Measurements from ENCODE around the gene RBM17.
"Not testable (repeated sequence)": the region's sequence is repeated elsewhere in the genome, so short reads cannot be mapped to it uniquely, and the experiment has no call there.

Gene RBM17

DNA sequence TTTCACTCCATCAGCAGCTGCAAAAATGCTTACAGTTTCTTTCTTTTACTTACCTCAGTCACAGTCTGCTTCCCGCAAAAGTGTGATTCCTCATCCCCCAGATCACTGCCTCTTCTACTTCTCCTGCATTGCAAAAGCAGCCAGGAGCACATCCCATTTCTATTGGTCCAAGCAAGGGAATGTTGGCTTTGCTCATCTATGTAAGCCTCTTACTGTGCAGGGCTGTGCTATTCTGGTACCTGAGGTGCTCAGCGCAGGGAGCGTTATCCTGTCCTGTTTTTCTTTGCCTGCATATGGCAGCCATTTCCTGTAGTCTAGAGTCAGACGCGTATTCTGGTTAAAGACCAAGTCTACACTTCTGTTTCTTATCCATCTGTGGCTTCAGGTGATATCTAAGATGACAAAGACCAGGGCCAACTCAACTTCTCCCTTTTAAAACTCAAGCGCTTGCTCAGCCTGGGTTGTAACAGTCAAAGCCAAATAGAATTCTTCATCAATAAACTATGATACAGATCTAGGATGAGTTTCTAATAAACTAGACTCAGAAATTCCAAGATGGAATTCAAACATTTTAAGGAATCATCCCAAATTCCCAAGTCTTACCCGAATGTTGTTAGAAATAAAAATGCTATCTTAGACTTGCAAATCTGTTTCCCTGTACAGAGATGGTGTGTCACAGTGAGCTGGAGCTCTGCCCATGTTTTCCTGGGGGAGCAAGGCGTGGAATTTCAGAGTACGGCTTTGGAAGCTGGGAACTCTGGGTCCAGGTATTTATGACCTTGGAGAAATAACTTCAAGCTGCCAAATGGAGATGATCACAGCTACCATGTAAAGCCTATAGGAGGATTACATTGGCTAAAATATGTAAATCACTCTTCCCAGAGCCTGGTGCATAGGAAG is 6.1 kb upstream of the RBM17 start:
- no peak for DNase-seq

- DNase-seq = no peak
These were observed 5.0 kb upstream of the RBM17 start for GRCh38 chr10:6083523-6084475.

DNA sequence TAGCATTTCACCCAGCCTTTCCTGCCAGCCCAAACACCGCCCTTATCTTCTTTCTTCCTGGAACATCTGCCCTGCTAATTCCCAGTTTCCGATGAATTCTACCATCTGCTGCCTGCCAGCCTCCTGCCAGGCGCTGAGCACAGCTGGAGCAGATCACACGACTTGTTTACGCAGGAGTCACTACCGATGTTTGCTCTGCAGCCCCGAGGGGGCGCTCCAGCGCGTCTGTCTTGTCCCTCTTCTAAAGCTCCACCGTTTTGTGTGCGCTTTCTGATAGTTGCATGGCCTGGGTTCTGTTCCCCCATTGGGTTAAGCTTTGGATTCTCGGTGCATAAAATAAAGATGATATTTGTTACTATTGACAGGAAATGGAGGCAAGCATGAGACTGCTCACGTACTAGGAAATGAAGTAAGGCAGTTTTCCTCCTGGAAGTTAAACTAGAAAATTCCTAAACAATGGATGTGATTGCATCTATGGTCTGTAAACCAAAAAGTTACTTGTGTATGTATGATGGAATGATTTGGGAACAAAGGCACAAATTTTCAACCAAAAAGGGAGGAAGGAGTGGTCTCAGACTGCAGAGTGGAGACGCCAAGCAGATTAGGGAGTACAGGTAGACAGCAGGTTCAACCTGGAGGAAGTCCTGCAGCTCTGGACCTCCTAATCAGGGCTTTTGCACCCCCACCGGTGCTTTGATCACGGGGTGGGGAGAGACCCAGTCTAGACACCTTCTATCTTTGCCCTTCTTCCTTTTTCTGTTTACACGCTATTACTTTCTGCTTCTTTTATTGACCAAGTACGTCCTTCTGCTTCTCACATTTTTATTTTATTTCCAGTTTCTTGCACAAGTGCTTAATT is 2.2 kb upstream of the RBM17 start:
- DNase-seq = peak; percentile 39

- no peak for DNase-seq
These were observed 743 bp downstream of the RBM17 start for GRCh38 chr10:6089334-6090219.

DNA sequence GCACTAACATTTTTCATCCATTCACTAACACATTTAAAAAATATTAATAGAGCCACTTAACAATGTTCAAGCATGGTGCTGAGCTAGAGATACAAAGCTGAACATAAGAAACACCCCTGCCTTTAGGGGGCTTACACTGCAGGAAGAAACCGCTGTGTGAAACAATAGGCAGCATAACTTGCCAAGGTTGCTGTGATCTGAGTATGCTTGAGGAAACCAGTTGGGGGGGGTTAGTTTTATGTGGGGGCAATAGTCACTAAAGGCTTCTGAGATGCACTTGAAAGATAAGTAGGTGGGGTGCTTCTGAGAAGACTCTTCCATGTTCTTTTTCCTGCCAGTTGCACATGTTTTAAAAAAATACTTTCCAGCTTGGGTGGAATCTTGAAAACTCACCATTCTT is 2.8 kb downstream of the RBM17 start:
- DNase-seq = no peak

- DNase-seq = no peak
These were observed 3.9 kb downstream of the RBM17 start for GRCh38 chr10:6092731-6093130.

GRCh38 chr10:6095810-6096570 is 7.2 kb downstream of the RBM17 start:
- DNase-seq = no peak

DNA sequence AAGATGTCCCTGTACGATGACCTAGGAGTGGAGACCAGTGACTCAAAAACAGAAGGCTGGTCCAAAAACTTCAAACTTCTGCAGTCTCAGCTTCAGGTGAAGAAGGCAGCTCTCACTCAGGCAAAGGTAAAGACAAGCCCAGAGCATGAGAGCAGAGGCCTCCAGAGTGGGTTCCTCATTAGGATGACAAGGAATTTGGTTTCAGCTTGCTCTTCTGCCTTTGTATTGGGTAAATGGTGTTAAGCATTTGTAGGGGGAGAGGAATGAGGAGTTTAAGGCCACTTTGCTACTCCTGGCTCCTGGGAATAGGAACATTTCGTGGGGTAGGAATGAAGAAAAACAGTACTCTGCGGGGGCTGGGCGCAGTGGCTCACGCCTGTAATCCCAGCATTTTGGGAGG is 8.2 kb downstream of the RBM17 start:
- no peak for DNase-seq

GRCh38 chr10:6098156-6098555 is 9.3 kb downstream of the RBM17 start:
- no peak for DNase-seq

- DNase-seq = no peak
These were observed 11.5 kb downstream of the RBM17 start for GRCh38 chr10:6100370-6100769.

DNA sequence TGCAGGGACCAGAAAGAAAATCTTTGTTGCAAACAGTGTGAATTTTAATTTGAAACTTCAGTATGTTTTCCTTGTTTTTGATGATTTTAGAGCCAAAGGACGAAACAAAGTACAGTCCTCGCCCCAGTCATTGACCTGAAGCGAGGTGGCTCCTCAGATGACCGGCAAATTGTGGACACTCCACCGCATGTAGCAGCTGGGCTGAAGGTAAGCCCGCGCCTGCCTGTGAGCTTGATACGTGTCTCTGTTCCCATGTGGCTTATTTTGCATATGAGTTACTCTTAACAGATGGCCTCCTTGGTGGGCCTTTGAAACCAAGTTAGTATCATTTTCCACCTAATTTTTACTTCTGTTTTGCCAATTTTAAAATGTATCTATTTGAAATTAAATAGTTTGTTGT is 12.3 kb downstream of the RBM17 start:
- no peak for DNase-seq

GRCh38 chr10:6102128-6102527 is 13.3 kb downstream of the RBM17 start:
- no peak for DNase-seq

GRCh38 chr10:6103591-6103990 is 14.8 kb downstream of the RBM17 start:
- DNase-seq = no peak

GRCh38 chr10:6107616-6108015 is 18.8 kb downstream of the RBM17 start:
- DNase-seq = not testable (repeated sequence)

GRCh38 chr10:6108072-6108471 is 19.2 kb downstream of the RBM17 start:
- DNase-seq = no peak

DNA sequence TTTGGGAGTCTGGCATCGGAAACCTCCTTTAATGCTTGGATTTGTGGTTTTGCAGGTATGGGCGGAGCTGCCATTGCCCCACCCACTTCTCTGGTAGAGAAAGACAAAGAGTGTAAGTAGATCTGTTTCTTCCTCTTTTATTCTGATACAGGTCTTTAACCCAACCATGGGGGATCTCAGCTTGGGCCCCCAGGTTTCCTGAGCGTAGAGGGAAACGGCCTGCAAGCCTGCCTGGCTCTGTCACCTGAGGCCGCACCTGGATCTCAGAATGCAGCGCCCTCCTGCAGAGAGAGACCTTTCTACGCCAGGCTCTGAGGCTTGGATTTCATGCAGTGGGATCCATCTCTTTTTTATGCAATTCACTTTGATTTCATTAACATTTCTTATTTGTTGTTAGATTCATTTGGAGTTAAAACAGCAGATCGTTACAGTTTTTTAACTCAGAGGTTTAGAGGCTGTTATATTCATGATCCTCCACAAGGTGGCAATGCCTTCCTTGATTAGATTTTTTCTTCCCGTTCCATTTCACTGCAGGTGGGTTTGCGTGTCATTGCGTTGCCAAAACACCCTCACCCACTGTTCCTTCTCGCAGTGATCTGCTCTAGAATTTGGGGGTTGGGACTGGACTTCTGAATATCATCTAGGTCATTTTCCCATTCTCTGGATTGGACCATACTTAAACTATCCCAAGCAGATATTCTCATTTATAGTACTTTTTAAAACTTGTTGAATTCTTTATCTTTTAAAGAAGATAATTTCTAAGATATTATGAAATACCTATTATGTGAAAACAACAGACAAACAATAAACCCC is 20.0 kb downstream of the RBM17 start:
- DNase-seq = no peak

DNA sequence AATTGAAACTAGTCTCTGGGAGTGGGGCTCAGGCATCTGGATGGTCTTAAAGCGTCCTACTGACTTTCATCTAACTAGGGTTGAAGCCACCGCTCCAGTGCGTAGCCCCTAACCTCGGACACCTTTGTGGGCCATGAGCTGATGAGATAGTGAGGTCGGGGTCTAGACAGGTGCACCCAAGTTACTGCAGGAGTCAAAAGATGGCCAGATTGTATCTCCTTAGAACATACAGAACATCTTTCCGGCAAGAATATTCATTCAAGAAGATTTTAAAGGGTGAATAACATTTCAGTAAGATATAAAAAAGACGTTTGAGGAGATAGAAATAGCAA is 20.6 kb downstream of the RBM17 start:
- no peak for DNase-seq

DNA sequence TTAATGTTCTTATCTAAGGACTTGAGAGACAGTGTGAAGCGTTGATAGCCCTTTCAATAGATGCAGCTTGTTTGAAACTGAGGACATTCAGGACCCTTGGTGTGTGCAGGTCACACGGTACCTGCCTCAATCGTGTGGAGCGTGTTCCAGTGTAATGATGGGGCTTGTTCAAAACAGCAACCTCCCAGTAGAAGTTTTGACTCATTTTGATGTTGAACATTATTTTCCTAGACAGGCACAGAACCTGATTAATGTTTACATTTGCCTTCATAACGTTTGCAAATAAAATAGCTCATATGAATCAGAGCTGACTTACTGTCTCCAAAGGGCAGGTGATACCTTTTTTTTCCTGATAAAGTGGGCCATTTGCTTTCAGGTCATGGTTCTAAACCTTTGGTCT is 21.3 kb downstream of the RBM17 start:
- DNase-seq = no peak

GRCh38 chr10:6112893-6113292 is 24.1 kb downstream of the RBM17 start:
- DNase-seq = no peak

DNA sequence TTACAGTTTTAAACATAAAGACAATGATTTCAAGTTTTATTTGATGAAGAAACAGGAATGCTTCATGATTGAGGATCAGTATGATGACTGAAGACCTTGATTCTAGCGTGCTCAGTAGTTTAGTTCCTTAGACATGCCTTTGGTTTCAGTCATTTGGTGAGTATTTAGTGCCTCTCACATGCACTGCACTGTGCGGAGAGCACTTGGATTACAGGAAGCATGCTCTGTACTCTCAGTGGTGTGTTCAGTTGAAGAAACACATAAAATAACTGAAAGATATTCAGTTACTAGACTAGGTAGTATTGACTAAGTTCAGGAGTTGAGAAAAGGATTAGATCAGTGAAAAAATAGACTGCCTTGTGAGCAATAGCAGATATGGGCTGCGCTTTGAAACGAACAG is 25.5 kb downstream of the RBM17 start:
- DNase-seq = no peak

All from SIG-M5 (cell line).